Fibroblast of skin of right biceps (primary cell): Measurements from ENCODE around the gene RBM26.

Experiments used
- DNase-seq: peaks from one replicate; pipeline ENCODE4 v3.0.0-alpha.2; 2013

RBM26 gene, protein sequence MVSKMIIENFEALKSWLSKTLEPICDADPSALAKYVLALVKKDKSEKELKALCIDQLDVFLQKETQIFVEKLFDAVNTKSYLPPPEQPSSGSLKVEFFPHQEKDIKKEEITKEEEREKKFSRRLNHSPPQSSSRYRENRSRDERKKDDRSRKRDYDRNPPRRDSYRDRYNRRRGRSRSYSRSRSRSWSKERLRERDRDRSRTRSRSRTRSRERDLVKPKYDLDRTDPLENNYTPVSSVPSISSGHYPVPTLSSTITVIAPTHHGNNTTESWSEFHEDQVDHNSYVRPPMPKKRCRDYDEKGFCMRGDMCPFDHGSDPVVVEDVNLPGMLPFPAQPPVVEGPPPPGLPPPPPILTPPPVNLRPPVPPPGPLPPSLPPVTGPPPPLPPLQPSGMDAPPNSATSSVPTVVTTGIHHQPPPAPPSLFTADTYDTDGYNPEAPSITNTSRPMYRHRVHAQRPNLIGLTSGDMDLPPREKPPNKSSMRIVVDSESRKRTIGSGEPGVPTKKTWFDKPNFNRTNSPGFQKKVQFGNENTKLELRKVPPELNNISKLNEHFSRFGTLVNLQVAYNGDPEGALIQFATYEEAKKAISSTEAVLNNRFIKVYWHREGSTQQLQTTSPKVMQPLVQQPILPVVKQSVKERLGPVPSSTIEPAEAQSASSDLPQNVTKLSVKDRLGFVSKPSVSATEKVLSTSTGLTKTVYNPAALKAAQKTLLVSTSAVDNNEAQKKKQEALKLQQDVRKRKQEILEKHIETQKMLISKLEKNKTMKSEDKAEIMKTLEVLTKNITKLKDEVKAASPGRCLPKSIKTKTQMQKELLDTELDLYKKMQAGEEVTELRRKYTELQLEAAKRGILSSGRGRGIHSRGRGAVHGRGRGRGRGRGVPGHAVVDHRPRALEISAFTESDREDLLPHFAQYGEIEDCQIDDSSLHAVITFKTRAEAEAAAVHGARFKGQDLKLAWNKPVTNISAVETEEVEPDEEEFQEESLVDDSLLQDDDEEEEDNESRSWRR

DNA sequence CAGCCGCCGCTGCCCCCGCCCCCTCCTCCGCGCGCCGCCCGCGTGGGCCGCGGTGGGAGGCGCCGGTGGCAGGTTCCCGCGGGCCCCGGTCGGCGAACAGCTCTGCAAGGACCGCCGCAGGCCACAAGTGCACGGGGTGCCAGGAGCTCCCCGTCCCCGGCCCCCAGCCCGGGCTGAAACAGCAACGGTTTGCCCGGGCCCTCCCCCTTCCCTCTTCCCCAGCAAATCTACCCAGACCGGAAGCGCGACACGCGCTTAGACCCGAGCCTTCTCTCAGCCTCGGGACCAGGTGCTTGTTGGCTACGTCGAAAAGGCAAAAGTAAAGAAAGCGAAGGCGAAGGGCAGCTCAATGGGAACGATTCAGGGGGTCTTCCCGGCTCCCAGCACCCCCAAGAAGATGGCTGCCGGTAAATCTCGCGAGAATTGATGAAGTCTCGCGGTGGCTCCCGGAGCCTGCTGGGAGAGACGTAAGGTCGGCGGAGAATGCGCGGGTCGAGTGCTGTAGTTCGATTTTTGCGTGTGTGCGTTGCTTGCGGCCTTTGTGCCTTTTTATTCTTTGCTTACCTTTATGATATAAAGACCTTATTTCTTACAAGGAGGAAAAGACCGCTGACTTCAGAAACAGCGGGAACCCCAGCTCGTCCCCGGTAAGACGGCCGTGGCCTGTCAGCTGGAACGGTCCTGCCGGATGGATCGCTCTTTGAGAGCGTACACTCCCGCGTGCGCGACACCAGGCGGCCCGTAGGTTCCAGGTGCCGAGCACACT, at the start of gene RBM26:
TSS of gene RBM26 (minus strand) at position 425 of the 766 bp plus-strand sequence. CDS start 481 bp downstream, outside the sequence.
- DNase-seq, result peak; percentile 95

DNA sequence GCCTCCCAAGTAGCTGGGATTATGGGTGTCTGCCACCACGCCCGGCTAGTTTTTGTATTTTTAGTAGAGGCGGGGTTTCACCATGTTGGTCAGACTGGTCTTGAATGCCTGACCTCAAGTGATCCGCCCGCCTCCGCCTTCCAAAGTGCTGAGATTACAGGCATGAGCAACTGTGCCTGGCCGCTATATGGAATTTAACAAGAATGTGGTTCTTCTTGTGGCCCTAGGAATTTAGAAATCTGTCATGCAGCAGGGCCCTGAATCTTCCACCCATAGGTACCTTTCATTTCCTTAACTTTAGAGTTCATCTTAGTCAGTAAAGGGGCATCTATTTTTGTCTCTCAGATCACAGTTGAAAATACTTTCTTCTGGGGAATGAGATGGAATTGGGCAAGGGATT, 49.3 kb upstream of the RBM26 start:
- DNase-seq, result peak; percentile 43

DNA sequence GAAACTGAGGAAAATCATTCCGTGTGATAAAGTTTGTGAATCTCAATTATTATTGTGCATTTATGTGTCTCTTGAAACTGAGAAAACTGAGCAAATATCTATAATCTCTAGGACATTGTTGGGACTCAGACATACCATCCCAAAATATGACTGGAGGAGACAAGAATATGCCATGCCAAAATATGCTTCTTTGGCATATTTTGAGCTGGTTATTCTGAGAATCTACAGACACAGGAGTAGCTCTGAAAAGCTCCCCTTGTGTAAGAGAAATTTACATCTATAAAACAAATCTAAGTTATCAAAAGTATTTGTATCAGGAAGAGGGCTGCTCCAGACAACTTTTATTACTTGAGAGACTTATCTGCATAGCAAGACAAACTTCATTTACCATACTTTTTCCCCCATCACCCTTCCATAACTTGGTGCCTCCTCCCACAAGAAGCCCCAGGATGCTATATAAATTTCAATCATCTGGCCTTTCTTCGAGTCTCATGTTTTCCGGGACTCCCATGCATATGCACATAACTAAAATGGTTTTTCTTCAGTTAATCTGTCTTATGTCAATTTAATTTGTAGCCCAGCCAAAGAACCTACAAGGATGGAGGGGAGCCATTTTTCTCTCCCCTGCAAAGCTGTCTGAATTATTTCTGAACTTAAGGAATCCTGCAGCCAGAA, 46.3 kb upstream of the RBM26 start:
- no peak for DNase-seq

DNA sequence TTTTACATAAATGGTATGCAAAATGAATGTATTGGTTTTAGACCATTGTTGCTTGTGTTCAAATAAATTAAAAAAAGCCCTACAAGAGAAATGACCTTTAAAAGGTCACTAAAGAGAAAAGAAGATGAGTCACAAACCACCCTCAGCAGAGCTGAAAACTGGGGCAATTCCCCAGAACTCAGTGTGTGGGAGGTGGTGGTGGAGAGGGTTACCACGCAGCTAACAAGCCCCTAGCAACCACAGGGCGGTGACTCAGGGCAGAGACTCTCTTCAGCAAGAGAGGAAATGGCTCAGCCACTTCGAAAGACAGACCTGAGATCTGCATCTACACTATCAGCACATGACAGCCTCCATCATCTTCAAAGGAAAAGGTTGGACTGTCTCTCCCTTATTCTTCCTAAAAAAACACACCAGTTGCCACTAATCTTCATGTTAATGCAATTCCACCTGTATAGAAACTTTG, 45.5 kb upstream of the RBM26 start:
- peak; percentile 94 for DNase-seq

DNA sequence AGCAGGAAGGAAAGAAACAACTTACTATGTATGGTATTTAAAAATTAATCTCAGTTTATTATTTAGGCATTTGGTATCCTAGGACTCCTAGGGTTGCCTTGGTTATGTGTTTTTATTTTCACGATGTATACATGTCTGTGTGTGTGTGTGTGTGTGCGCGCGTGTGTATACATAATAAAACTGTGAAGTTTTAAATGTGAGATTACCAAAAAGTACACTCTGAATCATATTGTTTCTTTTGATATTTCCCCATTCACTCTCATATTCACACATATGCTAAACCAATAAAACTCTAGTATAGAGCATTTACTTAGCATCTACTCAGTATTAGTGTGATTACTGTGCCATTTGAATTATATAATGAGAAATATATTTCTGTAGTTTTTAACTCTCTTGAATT, 44.1 kb upstream of the RBM26 start:
- DNase-seq, result no peak

DNA sequence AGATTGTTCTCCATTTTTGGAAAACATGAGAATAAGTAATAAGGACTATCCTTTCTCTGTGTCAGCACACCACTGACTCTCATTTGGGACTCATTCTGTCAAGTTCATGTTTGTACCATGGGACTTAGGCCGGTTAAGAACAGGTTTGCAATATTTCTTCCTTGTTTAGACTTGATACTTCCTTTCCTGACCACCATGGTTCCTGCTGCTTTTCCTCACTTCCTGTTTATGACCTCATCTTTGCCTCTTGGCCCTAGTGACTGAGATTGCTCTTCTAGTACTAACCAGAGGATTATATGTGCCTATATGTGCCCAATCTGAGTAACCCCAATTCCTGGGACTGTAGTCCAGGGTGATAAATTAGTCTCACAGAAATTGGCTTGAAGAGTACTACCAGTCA, 42.4 kb upstream of the RBM26 start:
- DNase-seq, result no peak

DNA sequence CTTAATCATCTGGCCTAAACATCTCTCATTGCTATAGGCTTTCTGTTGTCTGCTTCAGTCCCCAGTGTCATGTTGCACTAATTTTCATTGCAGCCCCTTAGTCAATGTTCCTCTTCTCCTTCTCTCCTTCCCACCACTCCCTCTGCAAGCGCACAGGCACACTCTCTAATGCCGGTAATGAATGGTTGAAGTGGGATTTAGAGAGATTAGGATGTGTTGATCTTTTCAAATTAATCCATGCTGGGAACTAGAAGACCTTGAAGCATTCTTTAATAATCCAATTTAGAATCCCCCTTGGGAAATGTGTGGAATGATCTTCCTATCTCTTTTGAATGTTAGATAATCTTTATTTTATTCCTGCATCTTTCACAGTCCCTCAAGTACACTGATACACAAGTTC, 41.7 kb upstream of the RBM26 start:
- no peak for DNase-seq

DNA sequence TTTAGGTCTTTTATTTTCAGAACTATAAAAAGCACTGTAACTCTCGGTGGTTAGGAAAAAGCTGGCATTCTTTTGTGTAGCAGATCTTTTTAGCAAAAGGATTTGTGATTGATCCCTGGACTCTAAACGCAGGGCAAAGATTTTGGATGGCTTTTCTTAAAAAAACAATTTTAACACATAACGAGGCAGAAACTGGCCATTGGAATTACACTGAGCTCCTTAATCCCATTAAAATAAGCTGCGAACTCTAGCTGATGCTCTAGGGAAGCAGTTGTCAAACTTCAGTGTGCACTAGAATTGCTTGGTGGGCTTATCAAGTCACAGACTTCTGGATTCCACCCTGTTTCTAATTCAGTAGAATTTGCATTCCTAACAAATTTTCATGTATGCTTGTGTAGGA, 41.1 kb upstream of the RBM26 start:
- DNase-seq, result no peak

DNA sequence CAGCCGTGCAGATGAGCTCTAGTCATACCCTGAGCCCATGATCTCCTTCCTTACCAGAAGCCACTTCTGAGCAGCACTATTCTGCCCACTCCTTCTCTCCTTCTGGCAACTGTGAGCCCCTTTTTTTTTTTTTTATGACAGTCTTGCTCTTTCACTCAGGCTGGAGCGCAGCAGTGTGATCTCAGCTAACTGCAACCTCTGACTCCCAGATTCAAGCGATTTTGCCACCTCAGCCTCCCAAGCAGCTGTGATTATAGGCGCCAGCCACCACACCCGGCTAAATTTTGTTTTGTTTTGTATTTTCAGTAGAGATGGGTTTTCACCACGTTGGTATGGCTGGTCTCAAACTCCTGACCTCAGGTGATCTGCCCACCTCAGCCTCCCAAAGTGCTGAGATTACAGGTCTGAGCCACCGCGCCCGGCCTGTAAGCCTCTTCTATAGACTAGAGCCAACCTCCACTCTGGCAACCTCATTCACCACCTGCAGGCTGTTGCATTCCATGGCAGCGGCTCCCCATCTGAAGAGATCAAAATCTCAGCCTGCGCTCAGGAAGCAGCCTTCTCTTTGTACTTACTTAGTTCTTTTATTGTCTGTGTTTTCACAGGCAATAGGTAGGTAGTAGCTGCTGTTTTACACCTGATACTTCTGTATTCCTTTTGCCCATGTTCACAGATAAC, 40.1 kb upstream of the RBM26 start:
- no peak for DNase-seq

DNA sequence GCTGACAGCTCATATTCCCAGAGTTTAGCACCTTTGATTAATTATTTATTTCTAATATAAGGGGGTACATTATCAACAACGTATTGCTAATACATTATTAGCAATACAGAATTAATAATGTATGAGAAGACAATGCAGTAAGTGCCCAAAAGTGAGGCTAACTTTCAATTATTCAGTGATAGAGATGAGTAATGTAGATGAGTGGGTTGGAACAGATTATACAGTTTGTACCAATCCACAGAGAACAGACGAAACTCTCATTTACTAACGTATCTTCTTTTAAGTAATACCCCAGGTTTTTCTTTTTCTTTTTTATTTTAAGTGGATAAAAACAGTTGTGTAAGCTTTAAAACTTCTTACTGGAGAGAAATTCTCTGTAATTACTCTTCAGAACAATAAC, 36.7 kb upstream of the RBM26 start:
- no peak for DNase-seq

DNA sequence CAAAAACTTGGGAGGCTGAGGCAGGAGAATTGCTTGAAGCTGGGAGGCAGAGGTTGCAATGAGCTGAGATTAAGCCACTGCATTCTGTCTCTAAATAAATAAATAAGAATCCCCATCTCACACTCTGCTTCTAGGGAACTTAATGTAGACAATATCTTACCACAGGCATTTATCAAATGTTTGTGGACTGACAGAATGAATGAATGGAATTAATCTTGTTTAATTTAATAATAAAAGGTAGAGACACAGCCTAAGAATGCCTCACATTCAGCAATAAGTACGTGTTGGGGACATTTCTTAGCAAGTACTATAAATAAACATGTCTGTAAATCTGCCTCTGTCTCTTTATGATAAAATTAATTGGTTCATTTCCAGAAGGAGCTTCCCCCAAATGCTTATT, 36.2 kb upstream of the RBM26 start:
- no peak for DNase-seq

DNA sequence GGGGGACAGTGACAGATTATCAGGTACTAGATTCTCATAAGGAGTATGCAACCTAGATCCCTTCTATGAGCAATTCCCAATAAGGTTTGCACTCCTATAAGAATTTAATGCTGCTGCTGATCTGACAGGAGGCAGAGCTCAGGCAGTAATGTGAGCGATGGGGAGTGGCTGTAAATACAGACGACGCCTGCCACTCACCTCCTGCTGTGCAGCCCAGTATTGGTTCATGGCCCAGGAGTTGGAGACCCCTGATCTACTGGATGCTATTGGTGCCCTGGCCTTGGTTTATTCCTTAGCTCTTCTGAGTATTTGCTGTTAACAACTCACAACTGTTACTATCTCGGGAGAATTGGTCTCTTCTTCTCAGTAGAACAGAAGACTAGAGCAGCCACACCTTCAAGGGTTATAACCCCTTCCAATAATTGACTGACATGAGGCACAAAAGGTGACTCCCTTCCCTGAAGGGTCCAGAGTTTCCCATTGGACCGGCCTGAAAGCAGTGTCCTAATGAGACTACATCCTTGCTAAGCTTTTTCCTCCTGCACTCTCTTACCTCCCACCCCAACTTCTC, 35.0 kb upstream of the RBM26 start:
- DNase-seq, result no peak

DNA sequence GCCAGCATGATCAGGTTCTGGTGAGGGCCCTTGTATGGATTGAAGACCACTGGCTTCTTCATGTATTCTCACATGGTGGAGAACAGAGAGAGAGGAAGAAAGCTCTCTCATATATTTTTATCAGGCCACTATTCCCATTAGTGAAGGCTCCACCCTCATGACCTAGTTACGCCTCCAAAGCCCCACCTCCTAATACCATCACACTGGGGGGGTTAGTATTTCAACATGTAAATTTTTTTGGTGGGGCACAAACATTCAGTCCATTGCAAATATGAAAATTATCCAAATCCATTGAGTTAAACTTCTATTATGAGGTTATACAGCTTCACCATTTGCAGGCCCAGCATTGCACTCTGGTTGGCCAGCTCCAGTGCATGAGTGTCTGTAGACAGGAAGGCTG, 33.2 kb upstream of the RBM26 start:
- DNase-seq, result no peak

DNA sequence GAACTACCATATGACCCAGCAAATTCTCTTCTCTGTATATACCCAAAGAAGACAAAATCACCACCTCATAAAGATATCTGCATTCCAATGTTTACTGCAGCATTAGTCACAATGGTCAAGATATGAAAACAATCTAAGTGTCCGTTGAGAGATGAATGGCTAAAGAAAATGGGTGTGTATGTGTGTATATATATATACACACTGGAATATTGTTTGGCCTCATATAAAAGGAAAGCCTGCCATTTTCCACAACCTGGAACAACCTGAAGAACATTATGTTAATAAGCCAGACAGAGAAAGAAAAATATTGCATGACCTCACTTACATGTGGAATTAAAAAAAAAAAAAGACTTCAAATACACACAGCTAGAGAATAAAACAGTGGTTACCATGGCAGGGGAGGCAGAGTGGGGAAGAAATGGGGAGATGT, 29.5 kb upstream of the RBM26 start:
- DNase-seq, result peak; percentile 69

DNA sequence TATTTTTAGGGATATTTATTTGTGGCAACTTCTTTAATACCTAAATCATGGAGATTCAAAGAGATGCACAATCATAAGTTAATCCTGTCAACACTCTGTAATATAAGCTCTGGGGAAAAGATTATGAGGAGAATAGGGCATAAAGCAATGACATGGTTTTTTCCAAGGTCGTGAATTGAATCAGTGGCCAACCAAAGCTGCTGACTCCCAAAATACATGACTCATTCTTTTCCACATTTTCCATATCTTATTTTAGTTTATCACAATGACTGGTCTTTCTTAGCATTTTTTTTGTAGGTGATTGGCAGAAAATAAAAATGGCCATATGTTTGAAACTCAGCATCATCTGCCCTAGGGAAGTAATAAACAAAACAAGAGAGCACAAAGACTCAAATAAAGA, 28.5 kb upstream of the RBM26 start:
- peak; percentile 42 for DNase-seq

DNA sequence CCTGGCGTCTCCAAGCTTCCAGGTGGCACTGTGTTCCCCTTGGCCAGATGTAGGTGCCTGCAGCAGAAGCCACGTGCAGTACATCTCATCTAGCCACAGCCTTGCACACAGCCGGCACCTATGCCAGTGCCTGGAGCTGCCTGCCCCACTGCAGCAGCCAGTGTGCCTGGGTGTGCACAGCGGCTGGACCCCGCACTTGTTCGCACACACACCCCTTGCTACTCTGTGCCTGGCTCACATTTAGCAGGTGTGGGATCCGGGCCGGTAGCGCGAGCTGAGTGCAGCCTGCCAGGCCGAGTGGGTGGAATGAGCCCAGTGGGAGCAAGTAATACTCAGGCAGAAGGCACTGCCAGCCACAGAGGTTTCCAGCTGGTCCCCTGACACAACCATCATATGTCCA, 26.9 kb upstream of the RBM26 start:
- no peak for DNase-seq

DNA sequence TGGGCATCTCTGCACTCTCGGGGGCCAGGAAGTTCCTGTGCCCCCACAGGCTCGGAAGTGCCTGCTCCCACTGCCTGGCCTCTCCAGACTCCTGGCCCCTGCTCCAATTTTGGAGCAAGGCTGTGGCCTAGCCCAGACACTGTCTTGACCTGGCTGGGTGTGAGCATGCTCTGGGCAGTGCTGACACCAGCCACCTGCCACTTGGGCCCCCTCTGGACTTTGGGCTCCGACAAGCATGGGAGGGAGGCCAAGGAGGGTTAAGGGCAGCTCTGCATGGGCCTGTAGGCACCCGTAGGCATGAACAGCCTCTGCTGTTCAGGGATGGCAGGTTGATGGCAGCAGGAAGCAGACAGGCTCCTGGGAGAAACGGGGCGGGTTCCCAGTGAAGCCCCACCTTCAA, 26.0 kb upstream of the RBM26 start:
- no peak for DNase-seq

DNA sequence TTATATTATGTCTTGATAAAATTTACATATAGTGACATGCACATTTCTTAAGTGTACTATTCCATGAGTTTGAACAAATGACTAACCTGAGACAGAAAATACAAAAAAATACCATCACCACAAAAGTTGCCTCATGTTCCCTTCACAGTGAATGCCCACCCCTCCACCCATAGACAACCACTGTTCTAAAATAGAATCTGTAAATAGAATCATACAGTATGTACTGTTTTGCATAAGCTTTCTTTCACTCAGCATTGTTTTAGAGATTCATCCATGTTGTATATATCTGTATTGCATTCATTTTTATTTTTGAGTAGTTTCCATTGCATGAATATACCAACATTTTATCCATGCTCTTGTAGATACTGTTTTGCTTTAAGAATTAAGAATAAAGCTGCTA, 23.3 kb upstream of the RBM26 start:
- DNase-seq, result no peak

DNA sequence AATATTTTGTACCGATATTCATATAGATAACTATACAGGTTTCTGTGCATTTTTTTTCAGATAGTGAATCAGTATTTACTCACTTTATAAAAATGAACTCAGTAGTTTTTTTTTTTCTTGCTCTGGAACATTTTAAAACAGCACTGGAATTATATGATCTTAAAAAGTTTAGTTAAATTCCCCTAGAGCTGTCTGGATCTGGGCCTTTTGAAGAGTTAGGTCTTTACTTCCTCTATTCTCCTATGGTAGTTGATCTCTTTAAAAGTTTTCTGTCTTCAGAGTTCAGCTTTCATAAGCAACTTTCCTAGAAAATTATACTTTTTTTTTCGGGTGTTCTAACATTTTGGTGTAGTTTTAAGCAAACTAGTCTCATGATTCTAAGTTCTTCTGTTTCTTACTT, 21.8 kb upstream of the RBM26 start:
- DNase-seq, result no peak

DNA sequence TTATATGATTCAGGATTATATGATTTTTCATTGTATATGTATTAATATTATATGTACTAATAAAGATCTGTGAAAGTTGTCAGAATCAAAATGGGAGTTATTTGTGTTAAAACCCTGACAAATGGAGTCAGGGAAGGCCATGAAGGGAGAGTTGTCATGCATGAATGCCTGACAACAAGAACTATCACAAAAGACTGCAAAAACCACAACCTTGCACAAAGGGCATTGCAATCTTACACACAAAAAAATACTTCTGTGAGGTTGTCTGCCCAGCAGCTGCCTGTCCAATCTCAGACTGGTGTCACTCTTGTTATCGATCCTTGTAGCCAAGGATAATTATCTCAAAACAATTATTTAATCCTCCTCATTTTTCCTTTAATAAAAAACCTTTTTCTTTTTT, 21.2 kb upstream of the RBM26 start:
- DNase-seq, result no peak
